K562 (cell line): Measurements from ENCODE around the gene TMEM108.

ENCODE experiments used
- CREB1 ChIP-seq, 2 experiments: sonication (generic) in 1 of 2; formaldehyde crosslinking in 1 of 2; IDR thresholded peaks; 2 replicates each; pipeline versions ENCODE4 v1.6.1 to v1.8.0; 2012 to 2022; ENCODE audit warnings: inconsistent platforms in 1 of 2, mild to moderate bottlenecking in 1 of 2, missing genetic modification reagents in 1 of 2, moderate library complexity in 1 of 2
- HCFC1 ChIP-seq: IDR thresholded peaks from 2 replicates; pipeline ENCODE4 v1.6.1; 2012; ENCODE audit warnings: low read depth, low read length, improper control_type of control experiment
- HNRNPH1 ChIP-seq: fragments of 200-400 bp; formaldehyde crosslinking; optimal IDR thresholded peaks from 2 replicates; pipeline ENCODE3; 2017; ENCODE audit warnings: low read depth, mild to moderate bottlenecking, low read length, moderate library complexity
- NFE2L1 ChIP-seq: fragments of 450-650 bp; IDR thresholded peaks from 2 replicates; pipeline ENCODE4 v1.6.1; 2016; ENCODE audit warnings: missing genetic modification characterization, low read depth, mild to moderate bottlenecking, missing compliant biosample characterization, moderate library complexity, borderline replicate concordance
- POLR2AphosphoS5 ChIP-seq: IDR thresholded peaks from 2 replicates; pipeline ENCODE4 v1.6.1; 2011; ENCODE audit warnings: mild to moderate bottlenecking, low read depth, low read length, moderate library complexity; ENCODE audit not compliant: control insufficient read depth, insufficient read depth
- TEAD4 ChIP-seq, 2 experiments: sonication (generic) in 1 of 2; formaldehyde crosslinking in 1 of 2; IDR thresholded peaks; 2 replicates each; pipeline versions ENCODE4 v1.6.1 to v1.8.0; 2012 to 2022; ENCODE audit warnings: borderline replicate concordance in 1 of 2, inconsistent platforms in 1 of 2, low read length in 1 of 2, mild to moderate bottlenecking in 1 of 2, missing genetic modification reagents in 1 of 2
- XRCC4 ChIP-seq: IDR thresholded peaks from one replicate; pipeline ENCODE4 v1.6.1; 2011; ENCODE audit not compliant: insufficient read depth, insufficient read length; ENCODE audit errors: extremely low read depth
- ZZZ3 ChIP-seq: fragments of 450-650 bp; IDR thresholded peaks from 2 replicates; pipeline ENCODE4 v1.6.1; 2016; ENCODE audit warnings: antibody characterized with exemption, mild to moderate bottlenecking, moderate library complexity
- TF ChIP-seq, protein P1 (sequence below): IDR thresholded peaks from 2 replicates; pipeline ENCODE4 v1.6.1; 2016; ENCODE audit warnings: missing genetic modification characterization, missing compliant biosample characterization

GRCh38 chr3:133277813-133278212, 239.6 kb downstream of the TMEM108 start:
- TF ChIP-seq, protein P1, sequence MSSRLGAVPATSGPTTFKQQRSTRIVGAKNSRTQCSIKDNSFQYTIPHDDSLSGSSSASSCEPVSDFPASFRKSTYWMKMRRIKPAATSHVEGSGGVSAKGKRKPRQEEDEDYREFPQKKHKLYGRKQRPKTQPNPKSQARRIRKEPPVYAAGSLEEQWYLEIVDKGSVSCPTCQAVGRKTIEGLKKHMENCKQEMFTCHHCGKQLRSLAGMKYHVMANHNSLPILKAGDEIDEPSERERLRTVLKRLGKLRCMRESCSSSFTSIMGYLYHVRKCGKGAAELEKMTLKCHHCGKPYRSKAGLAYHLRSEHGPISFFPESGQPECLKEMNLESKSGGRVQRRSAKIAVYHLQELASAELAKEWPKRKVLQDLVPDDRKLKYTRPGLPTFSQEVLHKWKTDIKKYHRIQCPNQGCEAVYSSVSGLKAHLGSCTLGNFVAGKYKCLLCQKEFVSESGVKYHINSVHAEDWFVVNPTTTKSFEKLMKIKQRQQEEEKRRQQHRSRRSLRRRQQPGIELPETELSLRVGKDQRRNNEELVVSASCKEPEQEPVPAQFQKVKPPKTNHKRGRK (tag): no peak
- TF ChIP-seq POLR2AphosphoS5 (no peak), HCFC1 (no peak), XRCC4 (no peak), TEAD4 (IDR thresholded peaks at IDR 0.05; ENCODE audit: low read length) (no peak), TEAD4 (CRISPR knock-in tag; IDR thresholded peaks at IDR 0.05; ENCODE audit: borderline replicate concordance) (no peak), CREB1 (IDR thresholded peaks at IDR 0.05) (no peak), CREB1 (CRISPR knock-in tag; IDR thresholded peaks at IDR 0.05) (no peak), HNRNPH1 (no peak), ZZZ3 (no peak), NFE2L1 (tag) (no peak)
